MM.1S (cell line): ENCODE results near the gene KCNIP3.
A peak's percentile ranks its signal among the peaks of the same experiment; 100 is the strongest.

ENCODE experiments used
- DNase-seq: peaks from one replicate; pipeline ENCODE4 v3.0.0-alpha.2; 2015
- H2AFZ ChIP-seq: fragments of 300-600 bp; sonication (generic); 2 replicates; pipeline ENCODE4 v1.6.0; 2016; ENCODE audit warnings: antibody characterized with exemption, low read length
- H3F3A ChIP-seq: fragments of 300-600 bp; sonication (generic); 2 replicates; pipeline ENCODE4 v1.6.1; 2016; ENCODE audit warnings: mild to moderate bottlenecking, antibody characterized with exemption, low read length, moderate library complexity, mixed read lengths; ENCODE audit not compliant: insufficient read depth
- H3K27ac ChIP-seq: fragments of 300-600 bp; sonication (generic); 2 replicates; pipeline ENCODE4 v1.5.1; 2016; ENCODE audit warnings: mild to moderate bottlenecking, low read length
- H3K27me3 ChIP-seq: fragments of 300-600 bp; sonication (generic); replicated peaks from 2 replicates; pipeline ENCODE4 v1.6.0; 2016; ENCODE audit warnings: low read length; ENCODE audit not compliant: insufficient read depth
- H3K36me3 ChIP-seq: fragments of 300-600 bp; sonication (generic); replicated peaks from 2 replicates; pipeline ENCODE4 v1.6.1; 2016; ENCODE audit warnings: mild to moderate bottlenecking, low read length, mixed read lengths; ENCODE audit not compliant: insufficient read depth
- H3K4me1 ChIP-seq: fragments of 300-600 bp; sonication (generic); 2 replicates; pipeline ENCODE4 v1.6.1; 2016; ENCODE audit warnings: low read length, mixed read lengths
- H3K4me2 ChIP-seq: fragments of 300-600 bp; sonication (generic); 2 replicates; pipeline ENCODE4 v1.6.0; 2016; ENCODE audit warnings: low read depth, low read length
- H3K4me3 ChIP-seq: fragments of 300-600 bp; sonication (generic); 2 replicates; pipeline ENCODE4 v1.5.1; 2016; ENCODE audit warnings: low read length, mixed read lengths
- H3K79me2 ChIP-seq: fragments of 300-600 bp; sonication (generic); 2 replicates; pipeline ENCODE4 v1.6.1; 2016; ENCODE audit warnings: mixed run types, low read length, mixed read lengths
- H3K9ac ChIP-seq: fragments of 300-600 bp; sonication (generic); 2 replicates; pipeline ENCODE4 v1.6.1; 2016; ENCODE audit warnings: low read length, mixed read lengths
- H3K9me2 ChIP-seq: fragments of 300-600 bp; sonication (generic); replicated peaks from 2 replicates; pipeline ENCODE4 v1.6.1; 2016; ENCODE audit warnings: mild to moderate bottlenecking, low read length, mixed read lengths; ENCODE audit not compliant: insufficient read depth
- H3K9me3 ChIP-seq: fragments of 300-600 bp; sonication (generic); replicated peaks from 2 replicates; pipeline ENCODE4 v1.6.1; 2016; ENCODE audit warnings: mild to moderate bottlenecking, low read length, mixed read lengths; ENCODE audit not compliant: insufficient read depth
- H4K20me1 ChIP-seq: fragments of 300-600 bp; sonication (generic); 2 replicates; pipeline ENCODE4 v1.6.1; 2016; ENCODE audit warnings: mild to moderate bottlenecking, low read length, moderate library complexity, mixed read lengths; ENCODE audit not compliant: insufficient read depth
- EZH2 ChIP-seq: fragments of 300-600 bp; sonication (generic); optimal IDR thresholded peaks from 2 replicates; pipeline ENCODE3; 2017; ENCODE audit warnings: low read depth, mild to moderate bottlenecking, antibody characterized with exemption, low read length, mixed read lengths
- EZH2phosphoT487 ChIP-seq: fragments of 300-600 bp; sonication (generic); IDR thresholded peaks from 2 replicates; pipeline ENCODE4 v1.6.1; 2018; ENCODE audit warnings: antibody characterized with exemption, low read length
- TF ChIP-seq, protein P1 (sequence below): fragments of 300-600 bp; sonication (generic); IDR thresholded peaks from 2 replicates; pipeline ENCODE4 v1.5.1; 2016; ENCODE audit warnings: antibody characterized with exemption, low read length, mixed read lengths

The KCNIP3 gene

DNA sequence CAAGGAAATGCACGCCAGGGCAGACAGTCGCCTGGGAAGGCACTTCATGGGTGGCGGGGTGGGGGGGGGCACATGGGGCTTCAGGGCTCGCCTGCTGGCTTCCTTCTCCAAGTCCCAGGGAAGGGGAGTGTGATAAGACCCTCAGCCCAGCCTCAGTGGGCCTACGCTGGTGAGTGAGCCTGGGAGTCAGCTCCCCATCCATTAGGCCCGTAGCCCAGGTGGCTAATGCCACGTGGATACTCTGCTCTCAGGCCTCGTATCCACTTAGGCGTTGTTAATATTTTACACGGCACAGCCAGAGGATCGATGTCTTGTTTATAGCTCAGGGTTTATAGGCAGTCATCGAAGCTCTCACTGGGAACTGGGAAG lies 47.1 kb downstream of the KCNIP3 start:
- H2AFZ ChIP-seq: no peak overlapping the region
- peaks cover 6% of the 10 kb centered on the region; the same call in 1 of the 2 replicates for H3K27me3 ChIP-seq
- H3K4me1 ChIP-seq: no peaks in the 10 kb centered on the region
- no peaks in the 10 kb centered on the region for H3K36me3 ChIP-seq
- H3K9me3 ChIP-seq: no peaks in the 10 kb centered on the region
- no peak overlapping the region for H3K4me2 ChIP-seq
- TF ChIP-seq EZH2: no peak
- no peak for TF ChIP-seq EZH2phosphoT487
- TF ChIP-seq, protein P1, sequence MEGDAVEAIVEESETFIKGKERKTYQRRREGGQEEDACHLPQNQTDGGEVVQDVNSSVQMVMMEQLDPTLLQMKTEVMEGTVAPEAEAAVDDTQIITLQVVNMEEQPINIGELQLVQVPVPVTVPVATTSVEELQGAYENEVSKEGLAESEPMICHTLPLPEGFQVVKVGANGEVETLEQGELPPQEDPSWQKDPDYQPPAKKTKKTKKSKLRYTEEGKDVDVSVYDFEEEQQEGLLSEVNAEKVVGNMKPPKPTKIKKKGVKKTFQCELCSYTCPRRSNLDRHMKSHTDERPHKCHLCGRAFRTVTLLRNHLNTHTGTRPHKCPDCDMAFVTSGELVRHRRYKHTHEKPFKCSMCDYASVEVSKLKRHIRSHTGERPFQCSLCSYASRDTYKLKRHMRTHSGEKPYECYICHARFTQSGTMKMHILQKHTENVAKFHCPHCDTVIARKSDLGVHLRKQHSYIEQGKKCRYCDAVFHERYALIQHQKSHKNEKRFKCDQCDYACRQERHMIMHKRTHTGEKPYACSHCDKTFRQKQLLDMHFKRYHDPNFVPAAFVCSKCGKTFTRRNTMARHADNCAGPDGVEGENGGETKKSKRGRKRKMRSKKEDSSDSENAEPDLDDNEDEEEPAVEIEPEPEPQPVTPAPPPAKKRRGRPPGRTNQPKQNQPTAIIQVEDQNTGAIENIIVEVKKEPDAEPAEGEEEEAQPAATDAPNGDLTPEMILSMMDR: no peak
- H3F3A ChIP-seq: no peaks in the 10 kb centered on the region
- DNase-seq: no peak
- no peak overlapping the region for H3K27ac ChIP-seq
- H3K9ac ChIP-seq: no peak overlapping the region
- no peaks in the 10 kb centered on the region for H3K79me2 ChIP-seq
- no peak overlapping the region for H3K4me3 ChIP-seq
- no peaks in the 10 kb centered on the region for H3K9me2 ChIP-seq
- H4K20me1 ChIP-seq: no peaks in the 10 kb centered on the region

DNA sequence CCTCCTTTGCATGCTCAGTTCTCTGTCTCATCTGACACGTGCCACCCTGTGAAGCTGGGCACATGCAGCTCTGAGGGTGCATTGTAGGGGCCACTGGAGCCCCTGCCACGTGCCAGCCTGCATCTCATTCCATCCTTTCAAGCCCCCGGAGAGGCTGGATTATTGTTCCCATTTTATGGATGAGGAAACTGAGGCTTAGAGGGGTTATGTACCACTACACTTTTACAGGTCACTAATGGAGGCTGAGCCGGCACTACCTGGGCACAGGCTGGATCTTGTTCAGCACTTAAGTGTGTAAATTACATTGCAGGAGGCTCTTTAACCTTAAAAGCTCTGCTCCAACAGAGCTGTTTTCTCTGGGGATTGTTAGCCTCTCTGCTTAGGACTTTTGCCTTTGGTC lies 47.5 kb downstream of the KCNIP3 start:
- H2AFZ ChIP-seq: no peak overlapping the region
- no peaks in the 10 kb centered on the region for H3K36me3 ChIP-seq
- peaks cover 6% of the 10 kb centered on the region; the same call in 1 of the 2 replicates for H3K27me3 ChIP-seq
- TF ChIP-seq EZH2phosphoT487: no peak
- TF ChIP-seq EZH2: no peak
- TF ChIP-seq, protein P1: no peak
- no peaks in the 10 kb centered on the region for H4K20me1 ChIP-seq
- H3K4me2 ChIP-seq: no peak overlapping the region
- no peaks in the 10 kb centered on the region for H3F3A ChIP-seq
- no peak overlapping the region for H3K27ac ChIP-seq
- H3K9me2 ChIP-seq: no peaks in the 10 kb centered on the region
- H3K9me3 ChIP-seq: no peaks in the 10 kb centered on the region
- no peak overlapping the region for H3K4me3 ChIP-seq
- H3K79me2 ChIP-seq: no peaks in the 10 kb centered on the region
- H3K4me1 ChIP-seq: no peaks in the 10 kb centered on the region
- DNase-seq: no peak
- H3K9ac ChIP-seq: no peak overlapping the region

DNA sequence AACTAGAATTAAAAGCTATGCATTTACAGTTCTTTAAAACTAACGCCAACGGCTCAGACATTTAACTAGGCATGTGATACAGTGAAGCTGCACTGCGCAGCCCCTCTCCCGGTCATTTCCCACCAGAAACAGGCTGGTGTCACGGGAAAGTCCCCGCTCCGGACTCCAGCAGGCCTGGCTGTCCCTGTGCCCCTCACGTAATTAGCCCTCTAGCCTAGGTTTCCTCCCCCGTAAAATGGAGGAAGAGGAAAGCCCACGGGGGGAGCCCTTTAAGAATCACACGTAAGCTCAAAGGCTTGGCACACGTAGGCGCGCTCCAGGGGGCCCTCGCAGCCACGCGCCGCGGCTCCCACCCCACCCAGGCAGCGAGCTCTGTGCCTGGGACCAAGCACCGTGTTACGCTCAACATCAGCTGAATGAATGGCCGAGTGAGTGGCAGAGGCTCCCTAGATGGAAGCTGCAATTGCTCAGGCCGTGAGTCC lies 48.0 kb downstream of the KCNIP3 start:
- TF ChIP-seq EZH2phosphoT487 (no peak), EZH2 (no peak)
- TF ChIP-seq, protein P1: no peak
- Histone ChIP-seq H3K79me2 (no peaks in the 10 kb centered on the region), H3K9me2 (no peaks in the 10 kb centered on the region), H3K27ac (no peak overlapping the region), H3F3A (no peaks in the 10 kb centered on the region), H2AFZ (0 out of 2 replicates have a peak overlapping the region, but pooled peaks have one; percentile 45), H3K9ac (no peak overlapping the region), H3K9me3 (no peaks in the 10 kb centered on the region), H3K4me1 (no peaks in the 10 kb centered on the region), H3K36me3 (no peaks in the 10 kb centered on the region), H3K27me3 (peaks cover 6% of the 10 kb centered on the region; the same call in 1 of the 2 replicates), H3K4me3 (no peak overlapping the region), H4K20me1 (no peaks in the 10 kb centered on the region), H3K4me2 (peak overlapping the region; percentile 74; the same call in 1 of the 2 replicates)
- no peak for DNase-seq
